Liver (tissue), 3 donors: ENCODE results near the gene THAP7.

ENCODE experiments used
- RAD21 ChIP-seq, 2 donors: IDR thresholded peaks; 2 replicates each; pipeline ENCODE4 v1.6.1; 2016; ENCODE audit warnings: antibody characterized with exemption in 2 of 2, mild to moderate bottlenecking in 2 of 2
- TF ChIP-seq, protein P1 (sequence below): IDR thresholded peaks from 2 replicates; pipeline ENCODE4 v1.6.1; 2016; ENCODE audit warnings: antibody characterized with exemption
- TF ChIP-seq, protein P2 (sequence below): fragments of 150-350 bp; IDR thresholded peaks from 2 replicates; pipeline ENCODE4 v1.5.1; 2017; ENCODE audit warnings: improper control_type of control experiment, low read depth, low read length; ENCODE audit not compliant: missing input control
- TF ChIP-seq, protein P3 (sequence below): IDR thresholded peaks from 2 replicates; pipeline ENCODE4 v1.6.1; 2016; ENCODE audit warnings: antibody characterized with exemption
- TF ChIP-seq, protein P4 (sequence below): IDR thresholded peaks from 2 replicates; pipeline ENCODE4 v1.6.1; 2016; ENCODE audit warnings: antibody characterized with exemption, mild to moderate bottlenecking
- donor health status: healthy.
- donor health status: healthy.

DNA sequence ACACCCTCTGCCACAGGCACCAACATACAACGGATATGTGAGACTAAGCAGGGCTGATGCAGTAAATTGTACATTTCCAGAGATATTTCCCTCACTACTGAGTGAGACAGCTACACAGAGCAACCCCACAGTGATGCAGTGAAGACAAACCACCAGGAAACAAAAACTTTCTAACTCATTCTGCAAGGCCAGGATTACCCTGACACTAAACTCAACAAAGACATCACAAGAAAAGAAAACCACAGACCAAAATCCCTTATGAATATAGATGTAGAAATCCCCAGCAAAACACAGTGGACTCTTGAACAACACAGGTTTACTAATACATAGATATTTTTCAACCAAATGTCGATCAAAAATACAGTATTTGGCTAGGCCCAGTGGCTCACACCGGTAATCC lies 32.0 kb upstream of the THAP7 start:
- TF ChIP-seq, protein P1, sequence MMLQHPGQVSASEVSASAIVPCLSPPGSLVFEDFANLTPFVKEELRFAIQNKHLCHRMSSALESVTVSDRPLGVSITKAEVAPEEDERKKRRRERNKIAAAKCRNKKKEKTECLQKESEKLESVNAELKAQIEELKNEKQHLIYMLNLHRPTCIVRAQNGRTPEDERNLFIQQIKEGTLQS, result no peak
- TF ChIP-seq, protein P2, sequence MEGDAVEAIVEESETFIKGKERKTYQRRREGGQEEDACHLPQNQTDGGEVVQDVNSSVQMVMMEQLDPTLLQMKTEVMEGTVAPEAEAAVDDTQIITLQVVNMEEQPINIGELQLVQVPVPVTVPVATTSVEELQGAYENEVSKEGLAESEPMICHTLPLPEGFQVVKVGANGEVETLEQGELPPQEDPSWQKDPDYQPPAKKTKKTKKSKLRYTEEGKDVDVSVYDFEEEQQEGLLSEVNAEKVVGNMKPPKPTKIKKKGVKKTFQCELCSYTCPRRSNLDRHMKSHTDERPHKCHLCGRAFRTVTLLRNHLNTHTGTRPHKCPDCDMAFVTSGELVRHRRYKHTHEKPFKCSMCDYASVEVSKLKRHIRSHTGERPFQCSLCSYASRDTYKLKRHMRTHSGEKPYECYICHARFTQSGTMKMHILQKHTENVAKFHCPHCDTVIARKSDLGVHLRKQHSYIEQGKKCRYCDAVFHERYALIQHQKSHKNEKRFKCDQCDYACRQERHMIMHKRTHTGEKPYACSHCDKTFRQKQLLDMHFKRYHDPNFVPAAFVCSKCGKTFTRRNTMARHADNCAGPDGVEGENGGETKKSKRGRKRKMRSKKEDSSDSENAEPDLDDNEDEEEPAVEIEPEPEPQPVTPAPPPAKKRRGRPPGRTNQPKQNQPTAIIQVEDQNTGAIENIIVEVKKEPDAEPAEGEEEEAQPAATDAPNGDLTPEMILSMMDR, result no peak
- TF ChIP-seq, protein P3, sequence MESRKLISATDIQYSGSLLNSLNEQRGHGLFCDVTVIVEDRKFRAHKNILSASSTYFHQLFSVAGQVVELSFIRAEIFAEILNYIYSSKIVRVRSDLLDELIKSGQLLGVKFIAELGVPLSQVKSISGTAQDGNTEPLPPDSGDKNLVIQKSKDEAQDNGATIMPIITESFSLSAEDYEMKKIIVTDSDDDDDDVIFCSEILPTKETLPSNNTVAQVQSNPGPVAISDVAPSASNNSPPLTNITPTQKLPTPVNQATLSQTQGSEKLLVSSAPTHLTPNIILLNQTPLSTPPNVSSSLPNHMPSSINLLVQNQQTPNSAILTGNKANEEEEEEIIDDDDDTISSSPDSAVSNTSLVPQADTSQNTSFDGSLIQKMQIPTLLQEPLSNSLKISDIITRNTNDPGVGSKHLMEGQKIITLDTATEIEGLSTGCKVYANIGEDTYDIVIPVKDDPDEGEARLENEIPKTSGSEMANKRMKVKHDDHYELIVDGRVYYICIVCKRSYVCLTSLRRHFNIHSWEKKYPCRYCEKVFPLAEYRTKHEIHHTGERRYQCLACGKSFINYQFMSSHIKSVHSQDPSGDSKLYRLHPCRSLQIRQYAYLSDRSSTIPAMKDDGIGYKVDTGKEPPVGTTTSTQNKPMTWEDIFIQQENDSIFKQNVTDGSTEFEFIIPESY, result no peak
- no peak for TF ChIP-seq RAD21 (IDR thresholded peaks at IDR 0.05)
- TF ChIP-seq, protein P4, sequence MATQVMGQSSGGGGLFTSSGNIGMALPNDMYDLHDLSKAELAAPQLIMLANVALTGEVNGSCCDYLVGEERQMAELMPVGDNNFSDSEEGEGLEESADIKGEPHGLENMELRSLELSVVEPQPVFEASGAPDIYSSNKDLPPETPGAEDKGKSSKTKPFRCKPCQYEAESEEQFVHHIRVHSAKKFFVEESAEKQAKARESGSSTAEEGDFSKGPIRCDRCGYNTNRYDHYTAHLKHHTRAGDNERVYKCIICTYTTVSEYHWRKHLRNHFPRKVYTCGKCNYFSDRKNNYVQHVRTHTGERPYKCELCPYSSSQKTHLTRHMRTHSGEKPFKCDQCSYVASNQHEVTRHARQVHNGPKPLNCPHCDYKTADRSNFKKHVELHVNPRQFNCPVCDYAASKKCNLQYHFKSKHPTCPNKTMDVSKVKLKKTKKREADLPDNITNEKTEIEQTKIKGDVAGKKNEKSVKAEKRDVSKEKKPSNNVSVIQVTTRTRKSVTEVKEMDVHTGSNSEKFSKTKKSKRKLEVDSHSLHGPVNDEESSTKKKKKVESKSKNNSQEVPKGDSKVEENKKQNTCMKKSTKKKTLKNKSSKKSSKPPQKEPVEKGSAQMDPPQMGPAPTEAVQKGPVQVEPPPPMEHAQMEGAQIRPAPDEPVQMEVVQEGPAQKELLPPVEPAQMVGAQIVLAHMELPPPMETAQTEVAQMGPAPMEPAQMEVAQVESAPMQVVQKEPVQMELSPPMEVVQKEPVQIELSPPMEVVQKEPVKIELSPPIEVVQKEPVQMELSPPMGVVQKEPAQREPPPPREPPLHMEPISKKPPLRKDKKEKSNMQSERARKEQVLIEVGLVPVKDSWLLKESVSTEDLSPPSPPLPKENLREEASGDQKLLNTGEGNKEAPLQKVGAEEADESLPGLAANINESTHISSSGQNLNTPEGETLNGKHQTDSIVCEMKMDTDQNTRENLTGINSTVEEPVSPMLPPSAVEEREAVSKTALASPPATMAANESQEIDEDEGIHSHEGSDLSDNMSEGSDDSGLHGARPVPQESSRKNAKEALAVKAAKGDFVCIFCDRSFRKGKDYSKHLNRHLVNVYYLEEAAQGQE, result no peak
